HK-2 (cell line): ENCODE data around the gene TPSG1.
"Not testable (repeated sequence)": the region's sequence is repeated elsewhere in the genome, so short reads cannot be mapped to it uniquely, and the experiment has no call there.

ENCODE experiments used
- DNase-seq: peaks from one replicate; pipeline ENCODE4 v3.0.0-alpha.2; 2018; ENCODE audit not compliant: unreplicated experiment

The TPSG1 gene

DNA sequence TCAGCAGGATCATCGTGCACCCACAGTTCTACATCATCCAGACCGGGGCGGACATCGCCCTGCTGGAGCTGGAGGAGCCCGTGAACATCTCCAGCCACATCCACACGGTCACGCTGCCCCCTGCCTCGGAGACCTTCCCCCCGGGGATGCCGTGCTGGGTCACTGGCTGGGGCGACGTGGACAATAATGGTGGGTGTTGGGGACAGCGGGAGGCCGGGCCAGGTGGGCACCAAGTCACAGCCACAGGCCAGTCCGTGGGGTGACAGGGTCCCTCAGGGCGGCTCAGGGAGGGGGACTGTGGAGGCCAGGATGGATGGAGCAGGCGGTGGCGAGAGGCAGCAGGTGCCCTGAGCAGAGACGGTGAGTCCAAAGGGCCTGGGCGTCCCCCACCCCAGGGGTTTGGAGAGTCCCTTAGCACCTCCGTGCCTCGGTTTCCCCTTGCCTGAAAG lies 31.8 kb upstream of the TPSG1 start:
- no peak for DNase-seq

DNA sequence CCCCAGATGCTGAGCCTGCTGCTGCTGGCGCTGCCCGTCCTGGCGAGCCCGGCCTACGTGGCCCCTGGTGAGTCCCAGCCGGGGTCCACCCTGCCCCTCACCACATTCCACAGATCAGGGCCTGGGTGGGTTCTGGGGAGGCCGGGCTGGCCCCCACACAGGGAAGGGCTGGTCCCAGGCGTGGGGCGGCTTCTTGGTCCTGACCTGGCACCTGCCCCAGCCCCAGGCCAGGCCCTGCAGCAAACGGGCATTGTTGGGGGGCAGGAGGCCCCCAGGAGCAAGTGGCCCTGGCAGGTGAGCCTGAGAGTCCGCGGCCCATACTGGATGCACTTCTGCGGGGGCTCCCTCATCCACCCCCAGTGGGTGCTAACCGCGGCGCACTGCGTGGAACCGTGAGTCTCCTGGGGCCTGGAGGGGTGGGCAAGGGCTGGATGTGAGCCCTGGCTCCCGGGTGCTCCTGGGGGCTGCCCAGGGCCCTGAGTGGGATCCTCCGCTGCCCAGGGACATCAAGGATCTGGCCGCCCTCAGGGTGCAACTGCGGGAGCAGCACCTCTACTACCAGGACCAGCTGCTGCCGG lies 31.3 kb upstream of the TPSG1 start:
- DNase-seq: not testable (repeated sequence)

DNA sequence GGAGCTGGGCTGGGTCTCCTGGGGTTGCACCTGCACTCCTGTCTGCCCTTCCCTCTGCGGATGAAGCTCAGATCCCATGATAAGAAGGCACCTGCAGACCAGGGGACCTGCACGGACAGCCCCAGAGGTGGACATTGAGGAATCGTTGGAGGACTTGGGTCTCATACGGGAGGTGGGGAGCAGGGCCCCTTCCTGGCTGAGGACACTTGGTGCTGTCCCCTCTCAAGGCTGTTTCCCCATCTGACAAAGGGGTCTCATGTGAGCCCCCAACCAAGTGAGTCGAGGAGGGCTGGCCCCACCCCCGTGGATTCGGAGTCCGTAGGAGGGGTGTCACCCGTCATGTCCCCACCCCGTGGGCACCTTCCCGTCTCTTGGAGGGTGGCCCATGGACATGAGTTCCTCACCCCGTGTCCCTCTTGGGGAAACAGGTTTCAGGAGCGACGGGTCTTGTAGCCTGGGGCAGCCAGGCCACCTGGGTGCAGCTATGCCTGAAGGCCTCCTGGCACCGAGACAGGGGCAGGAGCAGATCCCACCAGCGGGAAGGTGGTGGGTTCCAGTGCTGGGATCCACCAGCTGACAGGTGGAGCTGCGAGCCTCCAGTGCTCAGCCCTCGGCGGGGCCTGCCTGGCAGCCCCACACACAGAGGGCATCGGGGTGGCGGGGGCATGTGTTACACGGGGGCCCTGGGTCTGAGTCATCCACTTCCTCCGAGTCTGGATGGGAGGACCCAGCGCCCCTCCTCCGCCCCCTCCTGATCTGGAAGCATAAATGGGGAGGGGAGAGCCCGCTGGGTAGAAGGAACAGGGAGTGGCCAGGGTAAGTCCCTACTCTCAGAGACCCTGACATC lies 30.4 kb upstream of the TPSG1 start, which contains the start of gene TPSD1:
Gene TPSD1 (plus strand): TSS at position 794 of the 847 bp plus-strand sequence. CDS start 212 bp downstream, outside the sequence.
- not testable (repeated sequence) for DNase-seq

DNA sequence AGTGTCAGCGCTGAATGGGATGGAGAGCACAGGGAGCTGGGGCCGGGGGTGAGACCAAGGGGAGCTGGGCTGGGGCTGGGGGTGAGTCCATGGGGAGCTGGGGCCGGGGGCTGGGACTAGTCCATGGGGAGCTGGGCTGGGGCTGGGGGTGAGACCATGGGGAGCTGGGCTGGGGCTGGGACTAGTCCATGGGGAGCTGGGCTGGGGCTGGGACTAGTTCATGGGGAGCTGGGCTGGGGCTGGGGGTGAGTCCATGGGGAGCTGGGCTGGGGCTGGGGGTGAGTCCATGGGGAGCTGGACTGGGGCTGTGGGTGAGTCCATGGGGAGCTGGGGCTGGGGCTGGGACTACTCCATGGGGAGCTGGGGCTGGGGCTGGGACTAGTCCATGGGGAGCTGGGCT lies 29.8 kb upstream of the TPSG1 start:
- not testable (repeated sequence) for DNase-seq

DNA sequence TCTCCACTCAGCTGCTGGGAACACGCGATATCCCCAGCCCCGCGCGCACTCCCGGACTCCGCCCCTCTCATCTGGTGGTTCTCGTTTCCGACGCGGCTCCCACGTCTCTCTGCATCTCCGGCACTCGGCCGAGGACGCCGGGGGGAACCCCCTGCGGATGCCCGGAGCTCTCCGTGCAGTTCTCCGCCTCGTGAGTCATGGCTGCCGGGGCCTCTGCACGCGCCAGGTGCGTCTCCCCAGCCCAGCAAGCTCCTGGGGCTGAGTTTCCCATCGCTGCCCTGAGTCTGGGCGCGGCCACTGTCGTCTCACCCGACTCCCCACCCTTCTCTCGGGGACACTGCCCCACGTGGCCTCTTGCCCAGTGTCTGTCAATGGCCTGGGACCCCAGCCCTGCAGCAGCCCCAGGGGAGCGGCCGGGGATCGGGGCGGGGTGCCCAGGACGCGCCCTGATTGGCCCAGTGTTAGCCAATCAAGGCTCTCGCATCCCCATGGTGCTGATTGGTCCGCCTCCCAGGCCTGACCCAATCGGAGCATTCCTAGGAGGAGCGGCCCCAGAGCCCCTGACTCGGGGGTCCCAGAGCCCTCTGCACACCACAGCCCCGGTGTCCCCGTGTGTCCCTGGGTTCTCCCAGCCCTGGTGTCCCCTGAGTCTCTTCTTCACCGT lies 28.8 kb upstream of the TPSG1 start:
- not testable (repeated sequence) for DNase-seq

DNA sequence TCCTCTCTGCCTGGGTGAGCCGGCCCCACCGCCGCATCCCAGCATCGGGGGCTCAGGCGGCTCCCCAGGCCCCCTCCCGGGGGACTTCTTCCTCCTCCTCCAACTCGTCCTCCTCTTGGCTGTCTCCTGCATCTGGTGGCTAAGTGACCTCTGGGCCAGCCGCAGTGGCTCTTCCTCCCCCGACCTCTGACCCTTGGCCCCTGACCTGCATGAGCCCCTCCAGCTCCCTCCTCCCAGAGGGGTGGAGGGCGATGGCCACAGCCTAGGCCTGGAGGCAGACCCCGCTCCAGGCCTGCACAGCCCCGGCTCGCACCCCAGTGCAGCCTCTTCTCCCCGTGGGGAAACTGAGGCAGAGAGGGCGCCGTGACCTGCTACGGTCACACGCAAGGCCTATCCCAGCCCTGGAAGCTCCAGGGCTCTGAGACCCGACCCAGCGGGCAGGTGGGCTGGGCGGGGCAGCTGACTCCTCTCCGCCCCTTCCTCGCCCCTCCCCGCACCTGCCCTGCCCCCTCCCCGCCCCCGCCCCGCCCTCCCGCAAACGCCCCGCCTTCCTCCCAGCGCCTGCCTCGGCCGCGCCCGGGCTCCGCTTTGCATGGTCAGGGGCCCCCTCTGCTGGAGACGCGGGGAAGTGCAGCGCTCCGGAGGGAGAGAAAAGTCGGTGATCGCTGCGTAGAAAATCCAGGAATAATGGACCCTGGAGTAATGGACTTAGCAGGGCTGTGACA lies 24.1 kb upstream of the TPSG1 start:
- DNase-seq: not testable (repeated sequence)

DNA sequence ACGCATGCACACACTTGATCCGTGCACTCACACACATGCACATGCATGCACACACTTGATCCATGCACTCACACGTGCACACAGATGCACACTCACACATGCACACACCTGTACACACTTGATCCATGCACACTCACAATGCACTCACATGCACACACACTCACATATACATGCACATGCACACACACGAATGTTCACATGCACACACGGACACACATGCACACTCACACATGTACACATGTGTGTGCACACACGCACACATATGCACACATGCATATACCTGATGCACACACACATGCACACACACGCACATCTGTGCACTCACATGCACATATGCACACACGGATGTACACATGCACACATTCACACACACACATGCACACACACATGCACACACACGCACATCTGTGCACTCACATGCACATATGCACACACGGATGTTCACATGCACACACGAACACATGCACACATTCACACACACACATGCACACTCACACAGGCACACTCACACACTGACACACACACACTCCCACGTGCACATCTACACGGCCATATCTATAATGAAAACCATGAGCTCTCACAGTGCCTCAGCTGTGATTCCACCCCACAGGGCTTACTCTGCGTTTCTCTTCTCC lies 23.0 kb upstream of the TPSG1 start:
- not testable (repeated sequence) for DNase-seq

DNA sequence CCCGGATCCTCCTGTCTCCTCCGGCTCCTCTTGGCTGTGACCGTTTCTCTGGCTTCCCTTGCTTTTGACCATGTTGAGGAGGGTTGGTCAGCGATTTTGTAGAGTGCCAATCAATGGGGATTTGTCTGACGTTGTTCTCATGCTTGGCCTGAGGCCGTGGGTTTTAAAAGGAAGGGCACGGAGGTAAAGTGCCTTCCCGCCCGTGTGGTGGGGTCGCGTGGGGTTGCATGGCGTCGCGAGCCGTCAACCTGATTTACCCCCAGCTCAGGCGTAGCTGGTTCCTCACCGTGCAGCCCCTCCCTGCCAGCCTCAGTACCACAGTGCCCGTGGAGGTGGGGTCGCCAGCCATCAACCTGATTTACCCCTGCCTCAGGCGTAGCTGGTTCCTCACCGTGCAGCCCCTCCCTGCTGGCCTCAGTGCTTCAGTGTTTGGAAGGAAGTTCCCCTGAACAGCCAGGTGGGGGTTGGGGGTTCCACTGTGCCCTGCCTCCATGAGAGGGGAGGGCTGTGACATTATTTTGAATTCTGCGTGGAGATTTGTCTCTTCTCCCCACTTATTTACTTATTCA lies 20.5 kb upstream of the TPSG1 start:
- no peak for DNase-seq

DNA sequence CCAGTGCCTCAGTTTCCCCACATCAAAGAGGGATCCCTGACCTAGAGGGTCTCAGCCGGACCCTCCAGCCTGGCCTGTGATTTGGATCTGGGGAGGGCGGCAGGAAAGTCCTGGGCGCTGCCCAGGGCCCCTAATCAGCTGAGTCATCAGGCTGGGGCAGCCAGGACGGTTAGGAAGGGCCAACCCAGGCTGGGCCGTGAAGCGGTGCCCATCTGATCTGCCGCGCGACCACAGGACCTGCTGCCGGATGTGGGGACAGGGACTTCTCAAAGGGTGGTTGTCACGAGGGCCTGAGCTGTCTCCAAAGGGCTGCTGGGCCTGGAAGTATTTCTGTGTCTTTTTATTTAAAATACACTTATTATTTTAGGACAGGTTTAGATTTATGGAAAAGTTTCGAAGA lies 19.8 kb upstream of the TPSG1 start:
- peak; percentile 65 for DNase-seq

DNA sequence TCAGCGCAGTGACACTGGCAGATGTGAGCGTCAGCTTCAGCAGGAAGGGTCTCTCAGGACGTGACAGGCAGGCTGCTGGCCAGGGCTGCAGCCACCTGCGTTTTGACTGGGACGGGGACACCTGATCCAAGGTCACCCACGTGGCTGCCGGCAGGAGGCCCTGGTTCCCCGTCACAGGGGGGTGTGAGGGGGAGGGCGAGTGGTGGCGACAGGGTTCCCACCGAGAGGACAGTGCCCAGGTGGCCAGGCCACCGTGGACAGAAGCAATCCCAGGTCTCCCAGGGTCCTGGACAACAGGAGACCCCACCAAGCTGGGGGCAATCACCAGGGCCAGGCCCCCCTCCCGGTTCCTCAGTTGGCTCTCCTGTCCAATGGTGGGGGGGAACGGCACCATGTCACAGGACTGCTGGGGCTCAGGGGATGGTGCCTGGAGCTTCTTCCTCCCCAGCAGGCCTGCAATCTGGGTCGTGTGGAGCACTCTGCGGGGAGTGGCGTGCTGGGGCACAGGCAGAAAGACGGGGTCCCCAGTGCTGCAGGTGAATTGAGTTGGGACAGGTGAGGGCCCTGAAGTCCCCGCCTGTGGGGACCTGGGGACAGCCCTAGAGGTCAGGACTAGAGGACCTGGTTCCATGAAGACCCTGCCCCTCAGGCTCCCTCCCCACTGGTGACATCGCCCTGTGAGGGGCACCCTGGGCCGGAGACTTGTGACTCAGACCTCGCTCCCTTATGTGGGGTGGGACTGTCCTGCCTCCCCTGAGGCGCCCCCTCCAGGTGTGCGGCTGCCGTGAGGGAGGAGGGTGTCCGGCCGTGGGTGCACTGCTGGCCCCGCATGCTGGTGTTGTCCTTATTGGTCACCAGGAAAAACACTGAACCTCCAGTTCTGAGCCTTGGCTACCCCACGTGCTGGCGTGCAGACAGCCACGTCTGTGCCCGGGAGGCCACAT lies 19.1 kb upstream of the TPSG1 start:
- DNase-seq: not testable (repeated sequence)

DNA sequence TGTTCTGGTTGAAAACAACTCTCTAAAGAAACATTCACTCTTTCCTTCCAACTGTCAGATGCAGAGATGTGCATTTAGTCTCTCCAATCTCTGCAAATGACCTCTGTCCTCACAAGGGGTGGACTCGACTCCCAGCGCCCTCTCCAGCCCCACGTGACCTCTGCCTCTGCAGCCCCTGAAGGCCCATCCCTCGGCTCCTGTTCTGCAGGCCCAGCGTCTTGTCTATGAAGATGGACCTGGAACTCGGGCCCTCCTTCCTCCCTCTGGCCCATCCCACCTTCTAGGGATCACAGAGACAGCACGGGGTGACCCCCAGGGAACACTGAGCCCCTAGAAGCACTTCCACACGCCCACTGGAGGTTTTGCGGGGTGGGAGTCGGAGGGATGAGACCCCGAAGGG lies 18.3 kb upstream of the TPSG1 start:
- not testable (repeated sequence) for DNase-seq

DNA sequence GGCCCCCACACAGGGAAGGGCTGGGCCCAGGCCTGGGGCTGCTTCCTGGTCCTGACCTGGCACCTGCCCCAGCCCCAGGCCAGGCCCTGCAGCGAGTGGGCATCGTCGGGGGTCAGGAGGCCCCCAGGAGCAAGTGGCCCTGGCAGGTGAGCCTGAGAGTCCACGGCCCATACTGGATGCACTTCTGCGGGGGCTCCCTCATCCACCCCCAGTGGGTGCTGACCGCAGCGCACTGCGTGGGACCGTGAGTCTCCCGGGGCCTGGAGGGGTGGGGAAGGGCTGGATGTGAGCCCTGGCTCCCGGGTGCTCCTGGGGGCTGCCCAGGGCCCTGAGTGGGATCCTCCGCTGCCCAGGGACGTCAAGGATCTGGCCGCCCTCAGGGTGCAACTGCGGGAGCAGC lies 16.0 kb upstream of the TPSG1 start:
- DNase-seq: not testable (repeated sequence)

DNA sequence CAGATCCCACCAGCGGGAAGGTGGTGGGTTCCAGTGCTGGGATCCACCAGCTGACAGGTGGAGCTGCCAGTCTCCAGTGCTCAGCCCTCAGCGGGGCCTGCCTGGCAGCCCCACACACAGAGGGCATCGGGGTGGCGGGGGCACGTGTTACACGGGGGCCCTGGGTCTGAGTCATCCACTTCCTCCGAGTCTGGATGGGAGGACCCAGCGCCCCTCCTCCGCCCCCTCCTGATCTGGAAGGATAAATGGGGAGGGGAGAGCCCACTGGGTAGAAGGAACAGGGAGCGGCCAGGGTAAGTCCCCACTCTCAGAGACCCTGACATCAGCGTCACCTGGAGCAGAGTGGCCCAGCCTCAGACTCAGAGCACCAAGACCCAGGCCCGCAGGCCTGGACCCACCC lies 15.4 kb upstream of the TPSG1 start, which contains the start of gene TPSAB1:
Gene TPSAB1 (plus strand): TSS at position 270 of the 400 bp plus-strand sequence. CDS start 234 bp downstream, outside the sequence.
- not testable (repeated sequence) for DNase-seq

DNA sequence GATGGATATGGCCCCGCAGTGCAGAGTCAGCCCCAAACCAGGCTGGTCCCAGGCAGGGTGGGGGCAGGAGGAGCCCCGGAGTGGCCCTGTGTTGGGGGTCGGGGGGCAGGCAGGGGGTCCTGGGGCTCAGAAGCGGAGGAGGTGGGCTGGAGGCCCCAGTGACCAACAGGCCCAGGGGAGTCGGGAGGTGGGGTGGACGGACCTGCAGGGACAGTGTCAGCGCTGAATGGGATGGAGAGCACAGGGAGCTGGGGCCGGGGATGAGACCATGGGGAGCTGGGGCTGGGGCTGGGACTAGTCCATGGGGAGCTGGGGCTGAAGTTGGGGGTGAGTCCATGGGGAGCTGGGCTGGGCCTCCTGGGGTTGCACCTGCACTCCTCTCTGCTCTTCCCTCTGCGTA lies 14.5 kb upstream of the TPSG1 start:
- DNase-seq: not testable (repeated sequence)

DNA sequence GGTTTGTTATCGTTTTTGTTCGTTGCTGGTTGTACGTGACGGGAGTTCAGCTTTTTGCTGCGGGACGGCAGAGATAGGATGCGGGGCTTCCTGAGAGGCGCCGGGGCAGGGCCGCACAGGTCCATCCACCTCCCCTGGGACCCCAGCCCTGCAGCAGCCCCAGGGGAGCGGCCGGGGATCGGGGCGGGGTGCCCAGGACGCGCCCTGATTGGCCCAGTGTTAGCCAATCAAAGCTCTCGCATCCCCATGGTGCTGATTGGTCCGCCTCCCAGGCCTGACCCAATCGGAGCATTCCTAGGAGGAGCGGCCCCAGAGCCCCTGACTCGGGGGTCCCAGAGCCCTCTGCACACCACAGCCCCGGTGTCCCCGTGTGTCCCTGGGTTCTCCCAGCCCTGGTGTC lies 13.8 kb upstream of the TPSG1 start:
- DNase-seq: not testable (repeated sequence)

DNA sequence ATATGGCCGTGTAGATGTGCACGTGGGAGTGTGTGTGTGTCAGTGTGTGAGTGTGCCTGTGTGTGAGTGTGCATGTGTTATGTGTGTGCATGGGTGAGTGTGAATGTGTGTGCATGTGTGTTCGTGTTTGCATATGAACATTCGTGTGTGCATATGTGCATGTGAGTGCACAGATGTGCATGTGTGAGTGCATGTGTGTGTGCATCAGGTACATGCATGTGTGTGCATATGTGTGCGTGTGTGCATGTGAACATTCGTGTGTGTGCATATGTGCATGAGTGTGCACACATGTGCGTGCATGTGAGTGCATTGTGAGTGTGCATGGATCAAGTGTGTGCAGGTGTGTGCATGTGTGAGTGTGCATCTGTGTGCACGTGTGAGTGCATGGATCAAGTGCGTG lies 12.9 kb upstream of the TPSG1 start:
- no peak for DNase-seq

DNA sequence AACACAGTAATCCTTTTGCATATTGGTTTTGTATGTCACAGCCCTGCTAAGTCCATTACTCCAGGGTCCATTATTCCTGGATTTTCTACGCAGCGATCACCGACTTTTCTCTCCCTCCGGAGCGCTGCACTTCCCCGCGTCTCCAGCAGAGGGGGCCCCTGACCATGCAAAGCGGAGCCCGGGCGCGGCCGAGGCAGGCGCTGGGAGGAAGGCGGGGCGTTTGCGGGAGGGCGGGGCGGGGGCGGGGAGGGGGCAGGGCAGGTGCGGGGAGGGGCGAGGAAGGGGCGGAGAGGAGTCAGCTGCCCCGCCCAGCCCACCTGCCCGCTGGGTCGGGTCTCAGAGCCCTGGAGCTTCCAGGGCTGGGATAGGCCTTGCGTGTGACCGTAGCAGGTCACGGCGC lies 11.6 kb upstream of the TPSG1 start:
- DNase-seq: not testable (repeated sequence)

DNA sequence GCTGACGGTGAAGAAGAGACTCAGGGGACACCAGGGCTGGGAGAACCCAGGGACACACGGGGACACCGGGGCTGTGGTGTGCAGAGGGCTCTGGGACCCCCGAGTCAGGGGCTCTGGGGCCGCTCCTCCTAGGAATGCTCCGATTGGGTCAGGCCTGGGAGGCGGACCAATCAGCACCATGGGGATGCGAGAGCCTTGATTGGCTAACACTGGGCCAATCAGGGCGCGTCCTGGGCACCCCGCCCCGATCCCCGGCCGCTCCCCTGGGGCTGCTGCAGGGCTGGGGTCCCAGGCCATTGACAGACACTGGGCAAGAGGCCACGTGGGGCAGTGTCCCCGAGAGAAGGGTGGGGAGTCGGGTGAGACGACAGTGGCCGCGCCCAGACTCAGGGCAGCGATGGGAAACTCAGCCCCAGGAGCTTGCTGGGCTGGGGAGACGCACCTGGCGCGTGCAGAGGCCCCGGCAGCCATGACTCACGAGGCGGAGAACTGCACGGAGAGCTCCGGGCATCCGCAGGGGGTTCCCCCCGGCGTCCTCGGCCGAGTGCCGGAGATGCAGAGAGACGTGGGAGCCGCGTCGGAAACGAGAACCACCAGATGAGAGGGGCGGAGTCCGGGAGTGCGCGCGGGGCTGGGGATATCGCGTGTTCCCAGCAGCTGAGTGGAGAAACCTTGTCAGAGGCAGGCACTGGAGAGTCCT lies 7.1 kb upstream of the TPSG1 start:
- DNase-seq: not testable (repeated sequence)

DNA sequence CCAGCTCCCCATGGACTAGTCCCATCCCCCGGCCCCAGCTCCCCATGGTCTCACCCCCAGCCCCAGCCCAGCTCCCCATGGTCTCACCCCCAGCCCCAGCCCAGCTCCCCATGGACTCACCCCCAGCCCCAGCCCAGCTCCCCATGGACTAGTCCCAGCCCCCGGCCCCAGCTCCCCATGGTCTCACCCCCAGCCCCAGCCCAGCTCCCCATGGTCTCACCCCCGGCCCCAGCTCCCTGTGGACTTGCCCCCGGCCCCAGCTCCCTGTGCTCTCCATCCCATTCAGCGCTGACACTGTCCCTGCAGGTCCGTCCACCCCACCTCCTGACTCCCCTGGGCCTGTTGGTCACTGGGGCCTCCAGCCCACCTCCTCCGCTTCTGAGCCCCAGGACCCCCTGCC lies 6.2 kb upstream of the TPSG1 start:
- DNase-seq: not testable (repeated sequence)
